GM21526 (cell line): ENCODE data around the gene HELZ.
"Not testable (repeated sequence)": the region's sequence is repeated elsewhere in the genome, so short reads cannot be mapped to it uniquely, and the experiment has no call there.

Experiments used
- ATAC-seq: cut with Tn5 transposase; IDR thresholded peaks from one replicate; pipeline ENCODE4 v1.9.1; 2021; ENCODE audit warnings: moderate library complexity; ENCODE audit not compliant: unreplicated experiment, low FRiP score

The HELZ gene

GRCh38 chr17:67151717-67152116, 93.3 kb downstream of the HELZ start:
- no peak for ATAC-seq

DNA sequence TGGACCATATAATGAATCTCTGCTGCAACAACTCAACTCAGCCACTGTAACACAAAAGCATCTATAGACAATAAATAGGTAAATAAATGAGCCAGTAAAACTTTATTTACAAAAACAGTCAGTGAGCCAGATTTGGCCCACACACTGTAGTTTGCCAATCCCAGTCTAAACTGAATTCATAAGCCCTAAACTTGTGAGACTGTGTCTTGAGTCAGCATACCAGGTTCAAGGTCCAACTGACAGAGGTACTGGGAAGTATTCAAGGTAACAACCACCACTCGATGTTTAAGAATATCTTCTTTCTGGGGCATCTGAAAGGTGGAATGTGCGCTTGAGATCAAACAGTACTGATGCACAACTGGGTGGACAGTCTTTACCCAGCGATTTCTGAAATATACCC, 94.2 kb downstream of the HELZ start:
- no peak for ATAC-seq

DNA sequence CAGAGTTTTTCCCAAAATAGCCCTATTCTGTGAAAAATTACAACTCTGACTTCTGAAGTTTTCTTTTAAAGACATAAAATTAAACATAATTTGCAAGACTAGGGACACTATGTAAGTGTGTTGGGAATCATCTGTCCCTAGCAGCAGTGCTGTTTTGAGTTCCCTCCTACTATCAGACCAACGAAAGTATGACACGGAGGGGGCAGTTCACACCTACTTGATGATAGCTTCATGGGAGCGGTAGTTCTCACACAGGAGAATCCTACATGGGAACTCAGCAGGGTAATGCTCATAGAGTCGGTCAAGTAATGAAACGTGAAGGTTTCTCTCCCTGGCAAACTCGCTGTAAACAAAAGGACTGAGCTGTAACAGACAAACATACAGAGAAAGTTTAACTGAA, 96.6 kb downstream of the HELZ start:
- no peak for ATAC-seq

- ATAC-seq, result no peak
Observed at GRCh38 chr17:67145183-67145805, 99.7 kb downstream of the HELZ start.

DNA sequence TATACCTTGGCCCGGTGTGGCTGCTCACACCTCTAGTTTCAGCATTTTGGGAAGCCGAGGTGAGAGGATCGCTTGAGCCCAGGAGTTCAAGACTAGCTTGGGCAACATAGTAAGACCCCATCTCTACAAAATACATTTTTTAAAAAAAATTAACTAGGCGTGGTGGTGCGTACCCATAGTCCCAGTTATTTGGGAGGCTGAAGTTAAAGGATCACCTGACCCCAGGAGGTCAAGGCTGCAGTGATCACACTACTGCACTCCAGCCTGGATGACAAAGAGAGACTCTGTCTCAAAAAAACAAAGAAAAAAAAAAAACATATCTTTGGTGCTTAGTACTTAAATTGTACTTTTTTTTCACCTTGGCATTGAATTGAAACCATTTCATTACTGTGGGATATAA, 101.7 kb downstream of the HELZ start:
- ATAC-seq, result no peak

- ATAC-seq, result not testable (repeated sequence)
Observed at GRCh38 chr17:67142030-67142429, 103.0 kb downstream of the HELZ start.

GRCh38 chr17:67139784-67140665, 105.0 kb downstream of the HELZ start:
- no peak for ATAC-seq

DNA sequence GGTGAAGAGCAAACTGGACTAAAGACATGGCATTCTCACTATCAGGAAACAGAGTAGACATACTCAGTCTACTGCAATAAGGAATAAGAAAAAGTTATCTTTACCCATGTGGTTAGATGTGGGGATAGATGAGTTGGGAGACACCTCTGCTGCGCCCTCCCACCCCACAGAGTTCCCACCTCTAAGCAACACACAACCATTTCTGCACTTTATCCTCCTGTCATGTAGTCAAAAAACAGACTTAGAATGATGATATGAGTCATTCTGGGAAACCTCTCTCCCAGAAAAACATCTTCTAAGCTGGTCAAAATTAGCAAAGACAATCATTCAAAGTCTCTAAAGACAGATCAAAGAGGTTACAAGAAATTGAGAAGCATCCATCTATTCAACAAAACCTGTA, 105.7 kb downstream of the HELZ start:
- no peak for ATAC-seq

- ATAC-seq, result no peak
Observed at GRCh38 chr17:67138392-67138791, 106.6 kb downstream of the HELZ start.

DNA sequence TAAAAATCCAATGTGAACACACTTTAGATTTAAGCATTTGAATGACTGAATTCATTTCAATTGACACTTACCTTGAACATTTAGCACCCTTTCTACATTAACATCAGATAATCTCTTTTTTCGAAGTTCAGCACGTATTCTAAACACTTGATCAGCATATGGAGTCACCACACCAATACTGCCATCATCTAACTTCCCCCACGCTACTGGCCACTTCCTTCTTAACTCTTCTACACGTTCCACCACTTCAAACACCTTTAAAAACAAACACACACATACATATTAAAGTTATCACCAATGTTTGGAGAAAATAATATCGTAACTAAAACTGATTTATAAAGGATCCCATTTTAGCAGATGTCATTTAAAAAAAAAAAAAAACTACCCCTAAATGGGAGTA, 107.1 kb downstream of the HELZ start:
- ATAC-seq, result no peak

- ATAC-seq, result no peak
Observed at GRCh38 chr17:67137026-67137370, 108.0 kb downstream of the HELZ start.

- ATAC-seq, result no peak
Observed at GRCh38 chr17:67136191-67137025, 108.6 kb downstream of the HELZ start.

- ATAC-seq, result no peak
Observed at GRCh38 chr17:67133161-67133560, 111.8 kb downstream of the HELZ start.

GRCh38 chr17:67132366-67132765, 112.6 kb downstream of the HELZ start:
- ATAC-seq, result no peak

GRCh38 chr17:67130768-67131167, 114.2 kb downstream of the HELZ start:
- ATAC-seq, result no peak

DNA sequence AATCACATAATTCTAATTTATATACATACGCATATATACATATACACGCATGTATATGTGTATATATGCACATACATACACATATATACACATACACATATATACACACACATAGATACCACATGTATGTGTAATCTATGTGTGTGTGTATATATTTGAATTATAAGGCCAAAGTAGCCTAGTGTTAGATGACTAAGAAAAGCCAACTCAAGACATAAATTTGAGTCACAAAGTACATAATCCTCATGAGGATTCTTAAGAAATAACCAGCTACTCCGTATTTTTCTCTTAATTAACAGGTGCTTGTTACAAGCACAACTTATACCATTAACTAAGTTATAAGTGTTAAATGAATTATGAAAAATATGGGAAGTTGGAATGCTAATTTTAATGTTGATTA, 115.7 kb downstream of the HELZ start:
- ATAC-seq, result no peak

DNA sequence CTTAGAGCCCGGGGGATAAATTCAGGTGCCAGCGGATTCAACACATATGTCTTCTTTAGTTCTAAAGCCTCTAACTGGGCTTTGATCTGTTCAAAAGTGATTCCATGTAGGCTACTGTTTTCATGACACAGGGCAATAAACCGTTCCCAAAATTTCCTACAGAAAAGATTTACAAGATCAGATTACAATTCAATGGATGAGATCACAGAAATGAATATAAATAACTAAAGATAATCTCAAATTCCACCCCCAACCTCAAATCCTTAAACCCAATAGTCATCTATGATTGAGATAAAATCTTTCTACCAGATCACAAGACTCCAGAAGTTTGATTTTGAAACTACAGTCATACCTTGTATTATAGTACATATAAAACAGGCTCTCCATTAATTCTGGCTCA, 116.3 kb downstream of the HELZ start:
- no peak for ATAC-seq

DNA sequence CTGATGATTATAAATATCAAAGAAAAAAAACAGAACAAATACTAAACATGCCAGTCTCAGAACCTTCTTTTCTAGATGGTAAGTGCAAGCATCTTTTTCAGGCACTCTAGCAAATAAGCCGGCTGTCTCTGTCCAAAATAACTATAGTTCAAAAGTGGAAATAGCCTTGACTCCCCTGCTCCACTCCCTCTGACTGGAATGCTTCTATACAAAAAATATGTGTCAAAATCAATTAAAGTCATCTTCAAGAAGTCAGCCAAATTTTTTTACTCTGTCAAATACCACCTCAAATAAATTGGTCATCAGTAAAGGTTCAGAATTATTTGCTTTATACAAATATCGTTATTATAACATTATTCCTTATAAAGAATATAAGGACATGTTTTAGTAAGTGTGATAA, 117.1 kb downstream of the HELZ start:
- ATAC-seq, result no peak

DNA sequence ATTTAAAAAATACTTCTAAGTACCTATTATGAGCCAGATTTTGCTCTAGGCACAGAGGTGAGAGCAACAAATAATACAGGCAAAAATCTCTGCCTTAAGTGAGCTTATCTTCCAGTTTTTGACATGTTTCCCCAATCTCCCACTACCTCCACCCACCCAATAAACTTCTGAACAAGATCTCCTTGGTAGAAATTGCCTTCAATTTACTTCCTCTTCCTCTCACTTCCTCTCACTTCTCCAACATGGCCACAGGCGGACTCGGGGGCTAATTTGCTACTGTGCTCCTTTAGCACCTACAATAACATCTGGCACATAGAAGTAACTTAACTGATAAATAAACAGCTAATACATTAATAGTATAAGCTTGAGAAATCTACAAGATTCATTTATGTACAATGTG, 118.0 kb downstream of the HELZ start:
- ATAC-seq, result no peak

- ATAC-seq, result not testable (repeated sequence)
Observed at GRCh38 chr17:67126543-67126942, 118.5 kb downstream of the HELZ start.

- no peak for ATAC-seq
Observed at GRCh38 chr17:67125924-67126323, 119.1 kb downstream of the HELZ start.
